Tibial nerve (tissue), 4 donors: ENCODE results near the gene CAMTA1. TPM values are rescaled to one million over a fixed set of nuclear protein-coding genes. Genes with fewer than 3 reads are reported as not detected.

Experiments used
- DNase-seq, 2 donors: peaks; one replicate each; pipeline ENCODE4 v3.0.0-alpha.2; 2019; ENCODE audit warnings: low spot score in 2 of 2
- H3K27ac ChIP-seq, 4 donors: fragments of 200-600 bp; sonication (generic) in 3 of 4; one replicate each; pipeline ENCODE4 v1.5.1; 2017 to 2019; ENCODE audit warnings: mild to moderate bottlenecking in 1 of 4
- H3K27me3 ChIP-seq, 2 donors: fragments of 200-600 bp; sonication (generic) in 1 of 2; one replicate each; pipeline versions ENCODE4 v1.5.1 to v1.6.0; 2017 to 2019
- H3K36me3 ChIP-seq, 3 donors: fragments of 200-600 bp; sonication (generic); one replicate each; pipeline ENCODE4 v1.5.1; 2018 to 2019
- H3K4me1 ChIP-seq, 4 donors: fragments of 200-600 bp; sonication (generic) in 3 of 4; one replicate each; pipeline ENCODE4 v1.5.1; 2017 to 2019
- H3K4me3 ChIP-seq, 4 donors: fragments of 200-600 bp; sonication (generic) in 3 of 4; one replicate each; pipeline ENCODE4 v1.5.1; 2017 to 2019; ENCODE audit warnings: mild to moderate bottlenecking in 1 of 4, moderate library complexity in 1 of 4
- H3K9me3 ChIP-seq, 4 donors: fragments of 200-600 bp; sonication (generic) in 3 of 4; one replicate each; pipeline ENCODE4 v1.5.1; 2017 to 2019
- CTCF ChIP-seq, 5 experiments: fragments of 200-600 bp in 3 of 5; fragments of 450-650 bp in 2 of 5; sonication (generic) in 3 of 5; IDR thresholded peaks; one replicate each; pipeline ENCODE4 v1.5.1; 2016 to 2019; ENCODE audit warnings: antibody characterized with exemption in 5 of 5, mild to moderate bottlenecking in 3 of 5, moderate library complexity in 2 of 5
- EP300 ChIP-seq, 2 donors: sonication (generic); formaldehyde crosslinking; IDR thresholded peaks; one replicate each; pipeline ENCODE4 v1.6.1; 2017; ENCODE audit warnings: antibody characterized with exemption in 2 of 2, mild to moderate bottlenecking in 1 of 2
- POLR2A ChIP-seq, 2 donors: fragments of 450-650 bp; IDR thresholded peaks; one replicate each; pipeline ENCODE4 v1.6.1; 2017; ENCODE audit warnings: antibody characterized with exemption in 2 of 2, mild to moderate bottlenecking in 2 of 2, moderate library complexity in 2 of 2
- WGBS, 2 donors: methylation state at CpG; one replicate each; pipeline ENCODE4 v1.1.5; 2018; 5-methylcytosine and 5-hydroxymethylcytosine counted together
- total RNA-seq, 4 donors: library from RNA; depleted of rRNA; stranded (reverse); fragments of >200 nt; gene quantifications; one replicate each; pipeline ENCODE4 v1.1.0, GENCODE V29; 2016

The CAMTA1 gene
- total RNA-seq, 4 donors from 2014 or later = 41.8 to 104 (median 87.2) TPM

- no peaks in the 10 kb centered on the region for H3K9me3 ChIP-seq
- TF ChIP-seq CTCF (IDR thresholded peaks at IDR 0.05) (no peak), EP300 (IDR thresholded peaks at IDR 0.05) (no peak), POLR2A (IDR thresholded peaks at IDR 0.05) (no peak)
- H3K4me1 ChIP-seq = no peaks in the 10 kb centered on the region
- DNase-seq = no peak
- no peaks in the 10 kb centered on the region for H3K27me3 ChIP-seq
- H3K36me3 ChIP-seq = no peaks in the 10 kb centered on the region
- WGBS, 2 donors = 55 to 65% methylated on average over 3 of the region's 3 CpGs
- H3K4me3 ChIP-seq = no peak overlapping the region
- no peak overlapping the region for H3K27ac ChIP-seq
These were observed 758.5 kb downstream of the CAMTA1 start for GRCh38 chr1:7543718-7544090.

- Histone ChIP-seq H3K4me3 (no peak overlapping the region), H3K9me3 (peaks cover 0 to 8% (median 0%) of the 10 kb centered on the region in 4 donors), H3K4me1 (peaks cover 0 to 13% (median 3%) of the 10 kb centered on the region in 4 donors), H3K27me3 (no peaks in the 10 kb centered on the region), H3K36me3 (no peaks in the 10 kb centered on the region), H3K27ac (peak overlapping the region in 1 of 4 donors; percentile 34)
- DNase-seq = no peak
- peak in 1 of 2 donors; percentile 41 for TF ChIP-seq EP300 (IDR thresholded peaks at IDR 0.05)
- TF ChIP-seq POLR2A (IDR thresholded peaks at IDR 0.05) = no peak
- no peak for TF ChIP-seq CTCF (IDR thresholded peaks at IDR 0.05)
- 32 to 37% methylated on average over 10 of the region's 10 CpGs for WGBS, 2 donors
These were observed 764.3 kb downstream of the CAMTA1 start for GRCh38 chr1:7549277-7550161.

- H3K27ac ChIP-seq = no peak overlapping the region
- H3K27me3 ChIP-seq = no peaks in the 10 kb centered on the region
- no peak for DNase-seq
- no peak for TF ChIP-seq POLR2A (IDR thresholded peaks at IDR 0.05)
- TF ChIP-seq CTCF (IDR thresholded peaks at IDR 0.05) = no peak
- TF ChIP-seq EP300 (IDR thresholded peaks at IDR 0.05) = no peak
- 70 to 79% methylated on average over 8 of the region's 8 CpGs for WGBS, 2 donors
- peaks cover 0 to 13% (median 3%) of the 10 kb centered on the region in 4 donors for H3K4me1 ChIP-seq
- H3K9me3 ChIP-seq = peaks cover 0 to 8% (median 0%) of the 10 kb centered on the region in 4 donors
- H3K36me3 ChIP-seq = no peaks in the 10 kb centered on the region
- H3K4me3 ChIP-seq = no peak overlapping the region
These were observed 765.1 kb downstream of the CAMTA1 start for GRCh38 chr1:7550261-7550865.

DNA sequence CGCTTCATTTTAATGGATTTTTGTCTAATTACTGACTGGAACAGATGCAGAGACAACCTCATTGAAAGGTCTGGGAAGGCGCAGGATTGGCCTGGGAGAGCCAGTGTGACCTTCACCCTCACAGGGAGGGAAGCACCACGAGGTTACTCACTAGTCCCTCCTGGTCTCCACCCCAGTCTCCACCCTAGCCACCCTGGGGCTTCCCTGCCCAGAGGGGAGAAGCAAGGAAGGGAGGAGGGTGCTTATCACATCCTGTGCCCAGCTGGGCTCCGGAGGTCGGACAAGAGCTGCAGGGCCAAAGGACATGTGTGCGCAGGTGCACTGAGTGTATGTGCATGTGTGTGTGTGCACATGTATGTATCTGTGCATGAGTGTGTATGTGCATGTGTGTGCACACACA is 765.7 kb downstream of the CAMTA1 start:
- Histone ChIP-seq H3K9me3 (peaks cover 0 to 8% (median 0%) of the 10 kb centered on the region in 4 donors), H3K27me3 (no peaks in the 10 kb centered on the region), H3K4me1 (peaks cover 0 to 13% (median 3%) of the 10 kb centered on the region in 4 donors), H3K4me3 (no peak overlapping the region), H3K27ac (no peak overlapping the region), H3K36me3 (no peaks in the 10 kb centered on the region)
- DNase-seq = no peak
- TF ChIP-seq CTCF (IDR thresholded peaks at IDR 0.05) (no peak), EP300 (IDR thresholded peaks at IDR 0.05) (no peak), POLR2A (IDR thresholded peaks at IDR 0.05) (no peak)
- 74 to 75% methylated on average over 6 of the region's 6 CpGs for WGBS, 2 donors

DNA sequence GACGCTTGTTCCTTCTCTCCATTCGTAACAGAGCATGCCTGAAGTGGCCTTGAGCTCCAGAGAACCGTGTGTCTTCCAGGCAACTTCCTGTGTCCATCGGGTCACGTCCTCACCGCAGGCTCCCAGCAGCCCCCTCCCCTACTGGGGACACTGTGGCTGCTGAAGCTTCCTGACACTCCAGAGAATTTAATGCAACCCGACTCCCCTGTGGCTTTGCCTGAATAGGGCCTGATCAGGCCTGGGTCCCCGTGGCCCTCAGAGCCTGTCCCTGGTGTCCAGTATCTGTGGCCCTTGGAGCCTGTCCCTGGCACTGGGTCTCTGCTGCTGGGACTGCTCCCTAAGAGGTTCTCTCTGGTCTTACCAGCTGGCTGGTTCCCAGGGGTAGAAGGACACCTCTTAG is 766.2 kb downstream of the CAMTA1 start:
- TF ChIP-seq POLR2A (IDR thresholded peaks at IDR 0.05) (no peak), CTCF (IDR thresholded peaks at IDR 0.05) (no peak), EP300 (IDR thresholded peaks at IDR 0.05) (no peak)
- Histone ChIP-seq H3K27me3 (no peaks in the 10 kb centered on the region), H3K4me1 (peaks cover 0 to 13% (median 3%) of the 10 kb centered on the region in 4 donors), H3K36me3 (no peaks in the 10 kb centered on the region), H3K27ac (no peak overlapping the region), H3K9me3 (peaks cover 0 to 8% (median 0%) of the 10 kb centered on the region in 4 donors), H3K4me3 (no peak overlapping the region)
- DNase-seq = no peak
- 59 to 64% methylated on average over 8 of the region's 8 CpGs for WGBS, 2 donors
